D721Med (cell line): ENCODE results near the gene RAB7A.

ENCODE experiments used
- DNase-seq: peaks from one replicate; pipeline ENCODE4 v3.0.0; 2011; ENCODE audit warnings: low spot score; ENCODE audit not compliant: insufficient read length
- FAIRE-seq: peaks from 2 replicates; lab custom pipeline; 2011; peaks lifted over from hg19 to GRCh38; lab: Jason Lieb, UNC
- TF ChIP-seq, protein P1 (sequence below): IDR thresholded peaks from 2 replicates; pipeline ENCODE4 v1.5.1; 2012; ENCODE audit warnings: mild to moderate bottlenecking, control low read depth; ENCODE audit not compliant: insufficient read depth; ENCODE audit errors: missing control alignments

RAB7A gene

GRCh38 chr3:128702391-128702790 is 23.6 kb upstream of the RAB7A start:
- no peak for FAIRE-seq
- no peak for DNase-seq
- TF ChIP-seq, protein P1, sequence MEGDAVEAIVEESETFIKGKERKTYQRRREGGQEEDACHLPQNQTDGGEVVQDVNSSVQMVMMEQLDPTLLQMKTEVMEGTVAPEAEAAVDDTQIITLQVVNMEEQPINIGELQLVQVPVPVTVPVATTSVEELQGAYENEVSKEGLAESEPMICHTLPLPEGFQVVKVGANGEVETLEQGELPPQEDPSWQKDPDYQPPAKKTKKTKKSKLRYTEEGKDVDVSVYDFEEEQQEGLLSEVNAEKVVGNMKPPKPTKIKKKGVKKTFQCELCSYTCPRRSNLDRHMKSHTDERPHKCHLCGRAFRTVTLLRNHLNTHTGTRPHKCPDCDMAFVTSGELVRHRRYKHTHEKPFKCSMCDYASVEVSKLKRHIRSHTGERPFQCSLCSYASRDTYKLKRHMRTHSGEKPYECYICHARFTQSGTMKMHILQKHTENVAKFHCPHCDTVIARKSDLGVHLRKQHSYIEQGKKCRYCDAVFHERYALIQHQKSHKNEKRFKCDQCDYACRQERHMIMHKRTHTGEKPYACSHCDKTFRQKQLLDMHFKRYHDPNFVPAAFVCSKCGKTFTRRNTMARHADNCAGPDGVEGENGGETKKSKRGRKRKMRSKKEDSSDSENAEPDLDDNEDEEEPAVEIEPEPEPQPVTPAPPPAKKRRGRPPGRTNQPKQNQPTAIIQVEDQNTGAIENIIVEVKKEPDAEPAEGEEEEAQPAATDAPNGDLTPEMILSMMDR: no peak

DNA sequence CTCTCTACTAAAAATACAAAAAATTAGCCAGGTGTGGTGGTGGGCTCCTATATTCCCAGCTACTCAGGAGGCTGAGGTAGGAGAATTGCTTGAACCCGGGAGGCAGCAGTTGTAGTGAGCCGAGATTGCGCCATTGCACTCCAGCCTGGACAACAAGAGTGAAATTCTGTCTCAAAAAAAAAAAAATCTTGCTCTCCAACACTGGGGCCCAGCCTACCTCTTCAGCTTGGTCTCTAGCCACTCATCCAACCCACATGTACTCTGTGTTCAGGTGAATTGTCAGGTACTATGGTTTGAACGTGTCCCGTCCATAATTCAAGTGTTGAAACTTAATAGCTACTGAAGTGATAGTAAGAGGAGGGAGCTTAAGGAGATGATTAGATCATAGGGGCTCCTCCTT is 22.4 kb upstream of the RAB7A start:
- DNase-seq (no peak), FAIRE-seq (no peak)
- TF ChIP-seq, protein P1: no peak

GRCh38 chr3:128706086-128706615 is 19.8 kb upstream of the RAB7A start:
- no peak for DNase-seq
- TF ChIP-seq, protein P1: no peak

DNA sequence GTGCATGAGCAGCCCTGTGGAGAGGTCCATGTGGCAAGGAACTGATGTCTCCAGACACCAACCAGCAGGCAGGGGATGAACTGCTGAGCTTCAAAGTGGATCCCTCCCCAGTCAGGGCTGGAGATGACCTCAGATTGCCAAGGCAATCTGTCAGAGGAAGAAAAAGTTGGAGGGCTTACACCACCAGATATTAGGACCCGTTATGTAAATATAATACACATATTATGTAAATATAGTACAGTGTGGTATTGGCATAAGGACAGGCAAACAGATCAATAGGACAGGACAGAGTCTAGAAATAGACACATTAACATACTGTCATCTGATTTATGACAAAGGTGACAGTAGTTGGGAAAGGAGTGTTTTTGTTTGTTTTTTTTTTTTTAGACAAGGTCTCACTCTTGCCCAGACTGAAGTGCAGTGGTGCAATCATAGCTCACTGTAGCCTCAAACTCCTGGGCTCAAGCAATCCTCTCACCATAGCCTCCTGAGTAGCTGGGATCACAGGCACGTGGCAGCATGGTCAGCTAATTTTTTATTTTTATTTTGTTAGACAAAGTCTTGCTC is 18.0 kb upstream of the RAB7A start:
- DNase-seq (no peak), FAIRE-seq (no peak)
- TF ChIP-seq, protein P1: no peak

More at GRCh38 chr3:128706086-128706615, 19.8 kb upstream of the RAB7A start:
- no peak for FAIRE-seq

- DNase-seq (no peak), FAIRE-seq (no peak)
- TF ChIP-seq, protein P1: no peak
These were observed 16.9 kb upstream of the RAB7A start for GRCh38 chr3:128709038-128709437.

DNA sequence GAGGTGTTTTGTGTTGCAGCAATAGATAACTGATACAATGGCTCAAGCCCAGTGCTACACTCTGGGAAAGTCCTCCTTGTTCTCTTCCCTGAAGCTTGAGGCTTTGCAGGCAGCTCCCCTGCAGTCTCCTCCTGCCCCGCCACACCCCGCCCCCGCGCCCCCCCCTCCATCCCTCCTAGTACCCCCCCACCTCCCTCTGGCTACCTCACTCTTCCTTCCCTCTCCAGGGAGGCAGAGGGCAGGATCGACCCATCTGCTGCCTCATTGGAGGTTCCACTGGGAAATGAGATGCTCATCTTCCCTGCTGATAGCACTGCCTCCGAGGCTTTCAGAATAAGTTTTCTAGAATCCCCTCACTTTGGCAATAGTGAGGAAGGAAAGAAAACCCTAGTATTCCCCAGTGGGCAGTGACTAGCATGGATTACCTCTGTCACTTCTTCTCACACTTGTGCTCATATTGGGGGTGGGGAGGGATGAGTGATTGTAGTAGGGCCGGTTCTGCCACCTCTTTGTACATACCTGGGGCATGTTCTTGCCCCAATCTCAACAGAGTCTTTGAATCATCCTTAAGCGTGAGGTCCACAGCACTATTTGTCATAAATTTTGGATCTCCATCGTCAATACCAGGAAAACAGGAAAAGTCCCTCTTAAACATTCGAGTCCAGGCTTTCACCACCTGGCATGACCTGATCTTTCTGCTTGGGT is 16.3 kb upstream of the RAB7A start:
- DNase-seq (no peak), FAIRE-seq (no peak)
- TF ChIP-seq, protein P1: no peak
